Mucosa of rectum (tissue), 2 donors: ENCODE results near the gene ELOVL1.
"Not testable (repeated sequence)": the region's sequence is repeated elsewhere in the genome, so short reads cannot be mapped to it uniquely, and the experiment has no call there.

Source experiments
- H3K27ac ChIP-seq, 2 donors: one replicate each; pipeline ENCODE4 v1.7.0; 2013; ENCODE audit warnings: inconsistent platforms in 2 of 2, low read depth in 2 of 2, low read length in 2 of 2
- H3K27me3 ChIP-seq, 2 donors: one replicate each; pipeline ENCODE4 v1.7.0; 2013; ENCODE audit warnings: low read length in 2 of 2; ENCODE audit not compliant: control insufficient read depth in 2 of 2, insufficient read depth in 2 of 2
- H3K36me3 ChIP-seq, 2 donors: one replicate each; pipeline ENCODE4 v1.7.0; 2013; ENCODE audit warnings: low read length in 2 of 2; ENCODE audit not compliant: control insufficient read depth in 2 of 2, insufficient read depth in 2 of 2
- H3K4me1 ChIP-seq, 2 donors: one replicate each; pipeline ENCODE4 v1.7.0; 2013; ENCODE audit warnings: low read length in 2 of 2, mild to moderate bottlenecking in 1 of 2; ENCODE audit not compliant: control insufficient read depth in 2 of 2, insufficient read depth in 2 of 2
- H3K4me3 ChIP-seq, 2 donors: one replicate each; pipeline ENCODE4 v1.7.0; 2013; ENCODE audit warnings: low read length in 2 of 2
- H3K9ac ChIP-seq, 2 donors: one replicate each; pipeline ENCODE4 v1.7.0; 2013; ENCODE audit warnings: low read length in 2 of 2, low read depth in 1 of 2, mild to moderate bottlenecking in 1 of 2
- H3K9me3 ChIP-seq, 2 donors: one replicate each; pipeline ENCODE4 v1.7.0; 2013; ENCODE audit warnings: low read length in 2 of 2; ENCODE audit not compliant: control insufficient read depth in 2 of 2
- donor health status: healthy.
- donor health status: Normal muscosa, but diverticular disease.

Gene ELOVL1

DNA sequence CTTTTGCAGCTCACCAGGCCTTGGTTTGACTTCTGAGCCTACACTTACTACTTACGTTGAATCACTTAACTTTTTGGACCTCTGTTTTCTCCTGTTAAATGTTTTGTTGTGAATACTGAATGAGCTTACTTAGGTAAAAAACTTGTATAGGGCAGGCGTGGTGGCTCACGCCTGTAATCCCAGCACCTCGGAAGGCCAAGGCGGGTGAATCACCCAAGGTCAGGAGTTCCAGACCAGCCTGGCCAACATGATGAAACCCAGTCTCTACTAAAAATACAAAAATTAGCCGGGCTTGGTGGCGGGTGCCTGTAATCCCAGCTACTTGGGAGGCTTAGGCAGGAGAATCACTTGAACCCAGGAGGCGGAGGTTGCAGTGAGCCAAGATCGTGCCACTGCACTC is 32.6 kb upstream of the ELOVL1 start:
- H3K27ac ChIP-seq, H3K9ac ChIP-seq, H3K4me3 ChIP-seq, H3K4me1 ChIP-seq, H3K27me3 ChIP-seq, H3K9me3 ChIP-seq: not testable (repeated sequence)
- peaks cover 17 to 33% of the 10 kb centered on the region in 2 donors for H3K36me3 ChIP-seq

DNA sequence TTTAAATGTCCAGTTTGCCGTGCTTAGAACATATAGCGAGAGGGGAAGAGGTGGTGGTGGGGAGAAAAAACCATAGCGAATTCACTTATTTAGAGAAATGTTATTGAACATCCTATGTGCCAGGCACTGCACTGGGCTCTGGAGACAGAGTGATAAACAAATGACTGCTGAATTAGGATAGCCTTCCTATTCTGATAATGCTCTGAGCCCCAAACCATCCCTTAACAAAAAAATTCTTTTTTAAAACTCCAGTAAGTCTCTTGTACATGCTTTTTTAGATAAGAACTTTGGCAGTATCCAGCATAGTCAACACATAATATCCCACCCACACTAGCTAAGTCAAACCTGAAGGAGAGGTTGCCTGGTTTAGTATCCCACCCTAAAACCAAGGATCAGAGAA is 30.4 kb upstream of the ELOVL1 start:
- Histone ChIP-seq H3K9me3 (no peaks in the 10 kb centered on the region), H3K27ac (no peak overlapping the region), H3K9ac (no peak overlapping the region), H3K36me3 (peaks cover 2 to 18% of the 10 kb centered on the region in 2 donors), H3K4me3 (no peak overlapping the region), H3K27me3 (no peaks in the 10 kb centered on the region), H3K4me1 (peaks cover 0 to 10% of the 10 kb centered on the region in 2 donors)

DNA sequence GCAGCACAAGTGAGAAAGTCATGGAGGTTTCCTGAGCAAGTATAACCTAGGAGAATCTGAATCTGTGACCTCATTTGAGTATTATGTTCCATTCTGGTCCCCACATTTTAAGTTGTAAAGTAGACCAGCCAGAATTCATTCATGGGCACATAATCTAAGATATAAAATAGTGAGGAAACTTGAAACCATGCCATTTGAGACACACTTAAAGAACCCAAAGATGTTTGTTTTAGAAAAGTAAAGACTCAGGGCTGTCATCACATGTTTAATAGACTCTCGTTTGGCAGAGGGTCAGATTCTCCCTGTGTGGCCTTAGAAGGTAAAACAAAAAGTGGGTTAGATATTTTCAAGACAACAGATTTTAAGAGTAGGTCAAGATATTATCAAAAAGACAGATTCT is 28.2 kb upstream of the ELOVL1 start:
- H3K4me3 ChIP-seq: no peak overlapping the region
- H3K9me3 ChIP-seq: no peaks in the 10 kb centered on the region
- no peaks in the 10 kb centered on the region for H3K27me3 ChIP-seq
- peaks cover 0 to 16% of the 10 kb centered on the region in 2 donors for H3K36me3 ChIP-seq
- H3K4me1 ChIP-seq: peaks cover under 1 to 10% of the 10 kb centered on the region in 2 donors
- no peak overlapping the region for H3K9ac ChIP-seq
- no peak overlapping the region for H3K27ac ChIP-seq

DNA sequence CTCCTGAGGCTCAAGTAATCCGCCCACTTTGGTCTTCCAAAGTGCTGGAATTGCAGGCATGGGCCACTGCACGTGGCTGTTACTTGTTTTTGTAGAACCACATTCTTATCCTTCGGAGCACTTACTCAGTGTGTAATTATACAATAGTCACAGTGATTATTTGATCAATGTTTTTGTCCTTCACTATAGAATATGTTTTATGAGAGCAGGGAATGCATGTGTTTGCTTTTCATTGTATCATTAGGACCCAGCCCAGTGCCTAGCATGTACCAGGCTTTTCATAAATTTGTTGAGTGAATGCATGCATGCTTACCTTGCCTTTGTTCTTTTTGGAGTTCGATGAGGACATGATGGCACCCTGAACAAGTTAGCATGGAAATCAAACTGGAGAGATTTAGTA is 27.7 kb upstream of the ELOVL1 start:
- H3K27ac ChIP-seq: no peak overlapping the region
- H3K4me1 ChIP-seq: peaks cover 5 to 14% of the 10 kb centered on the region in 2 donors
- H3K36me3 ChIP-seq: peaks cover 0 to 16% of the 10 kb centered on the region in 2 donors
- H3K27me3 ChIP-seq: no peaks in the 10 kb centered on the region
- H3K9ac ChIP-seq: no peak overlapping the region
- no peaks in the 10 kb centered on the region for H3K9me3 ChIP-seq
- no peak overlapping the region for H3K4me3 ChIP-seq

DNA sequence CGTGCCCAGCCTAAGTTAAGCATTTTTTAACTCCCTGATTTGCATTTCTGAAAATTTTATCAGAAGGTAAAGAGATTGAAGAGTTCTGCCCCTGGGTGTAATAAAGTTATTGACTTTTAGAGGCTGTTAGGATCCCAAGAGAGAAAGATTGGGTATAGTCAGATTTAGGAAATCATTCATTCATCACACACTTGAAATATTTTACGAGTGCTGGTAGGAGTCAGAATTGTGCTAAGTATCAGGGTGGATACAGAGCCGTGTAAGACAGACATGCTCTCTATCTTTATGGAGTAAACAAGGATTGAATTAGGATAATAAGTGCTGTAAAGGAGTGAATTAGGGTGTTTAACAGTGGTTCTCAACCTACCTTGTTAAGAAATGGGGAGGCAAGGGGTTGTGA is 24.9 kb upstream of the ELOVL1 start:
- no peak overlapping the region for H3K27ac ChIP-seq
- peaks cover 0 to 19% of the 10 kb centered on the region in 2 donors for H3K36me3 ChIP-seq
- peaks cover 22 to 28% of the 10 kb centered on the region in 2 donors for H3K4me1 ChIP-seq
- H3K9me3 ChIP-seq: no peaks in the 10 kb centered on the region
- no peaks in the 10 kb centered on the region for H3K27me3 ChIP-seq
- no peak overlapping the region for H3K9ac ChIP-seq
- no peak overlapping the region for H3K4me3 ChIP-seq

DNA sequence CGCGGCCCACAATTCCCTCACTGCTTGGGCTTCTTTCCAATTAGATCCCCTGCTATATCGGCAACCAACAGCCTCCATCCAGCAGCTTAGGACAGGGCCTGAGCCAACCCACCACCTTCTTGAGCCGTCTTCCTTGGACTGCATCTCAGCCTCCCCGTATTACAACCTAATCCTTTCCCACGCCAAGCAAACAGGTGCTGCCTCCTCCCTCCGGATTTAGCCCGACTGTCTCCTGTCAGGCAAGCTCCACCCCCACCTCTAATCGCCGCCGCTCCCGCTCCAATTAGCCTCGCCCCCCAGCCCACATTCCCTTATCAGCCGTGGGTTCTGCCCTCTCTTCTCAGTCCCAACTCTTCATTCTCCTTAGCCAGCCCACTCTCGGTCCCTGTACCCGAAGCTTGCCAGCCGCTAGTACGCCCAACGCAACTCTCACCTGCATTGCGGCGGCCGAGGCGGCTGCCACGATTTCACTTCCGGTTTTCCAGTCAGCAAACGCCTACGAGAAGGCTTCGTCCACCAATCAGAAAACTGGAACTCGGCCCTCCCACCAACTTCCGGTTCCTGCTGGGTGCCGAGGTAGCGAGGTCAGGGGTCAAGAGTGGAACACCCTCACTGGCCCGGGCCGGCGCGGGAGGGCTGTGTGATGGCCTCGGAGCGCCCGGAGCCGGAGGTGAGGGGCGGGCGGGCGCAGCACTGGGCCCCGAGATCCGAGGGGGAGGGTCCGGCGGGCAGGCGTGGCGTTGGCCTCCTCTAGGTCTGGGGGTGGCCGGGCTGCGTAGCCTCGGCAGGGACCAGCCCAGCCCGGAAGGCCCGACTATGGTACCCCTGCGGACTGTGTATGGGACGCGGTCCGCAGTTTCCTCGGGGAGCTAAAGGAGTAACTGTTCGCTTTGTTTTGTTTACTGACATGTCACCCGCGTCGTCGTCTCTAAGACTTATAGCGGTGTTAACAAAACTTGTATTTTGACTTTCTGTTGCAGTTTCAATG is 21.8 kb upstream of the ELOVL1 start, which contains the start of the genes MED8 and SZT2:
MED8 (minus strand) TSS at position 475 of the 988 bp plus-strand sequence; CDS start at position 439, 36 bp downstream.
SZT2 (plus strand) TSS at position 574 of the 988 bp plus-strand sequence; CDS start at position 644, 70 bp downstream.
- Histone ChIP-seq H3K9ac (peak within 1 kb of the TSS; percentile 78 to 94), H3K9me3 (no peaks in the 10 kb centered on the region), H3K4me3 (peak within 1 kb of the TSS; percentile 72 to 87), H3K36me3 (peaks cover 28 to 34% of the 10 kb centered on the region in 2 donors), H3K27ac (peak within 1 kb of the TSS; percentile 79 to 90), H3K27me3 (no peaks in the 10 kb centered on the region), H3K4me1 (peaks cover 19 to 22% of the 10 kb centered on the region in 2 donors)

DNA sequence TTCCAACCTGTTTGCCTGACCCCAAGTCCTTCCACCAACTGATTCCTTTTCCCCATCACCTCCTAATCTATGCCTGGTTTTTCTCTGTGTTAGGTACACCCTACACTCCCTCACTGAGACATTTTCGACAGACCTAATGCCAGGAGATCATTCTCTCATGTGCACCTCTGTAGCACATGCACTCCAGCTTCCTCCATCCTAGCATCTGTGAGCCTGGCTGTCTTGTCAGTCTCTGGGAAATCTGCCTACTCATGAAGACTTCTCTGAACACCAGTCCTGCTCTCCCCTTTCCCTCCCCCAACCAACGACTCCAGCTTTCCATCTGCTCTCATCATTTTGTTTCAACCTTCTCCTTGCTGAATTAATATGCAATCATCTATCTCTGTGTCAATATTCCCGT is 20.8 kb upstream of the ELOVL1 start:
- Histone ChIP-seq H3K36me3 (peaks cover 38 to 44% of the 10 kb centered on the region in 2 donors), H3K4me3 (peak overlapping the region; percentile 72 to 87), H3K27me3 (no peaks in the 10 kb centered on the region), H3K27ac (no peak overlapping the region), H3K9me3 (no peaks in the 10 kb centered on the region), H3K9ac (peak overlapping the region; percentile 78 to 94), H3K4me1 (peaks cover 19 to 22% of the 10 kb centered on the region in 2 donors)

DNA sequence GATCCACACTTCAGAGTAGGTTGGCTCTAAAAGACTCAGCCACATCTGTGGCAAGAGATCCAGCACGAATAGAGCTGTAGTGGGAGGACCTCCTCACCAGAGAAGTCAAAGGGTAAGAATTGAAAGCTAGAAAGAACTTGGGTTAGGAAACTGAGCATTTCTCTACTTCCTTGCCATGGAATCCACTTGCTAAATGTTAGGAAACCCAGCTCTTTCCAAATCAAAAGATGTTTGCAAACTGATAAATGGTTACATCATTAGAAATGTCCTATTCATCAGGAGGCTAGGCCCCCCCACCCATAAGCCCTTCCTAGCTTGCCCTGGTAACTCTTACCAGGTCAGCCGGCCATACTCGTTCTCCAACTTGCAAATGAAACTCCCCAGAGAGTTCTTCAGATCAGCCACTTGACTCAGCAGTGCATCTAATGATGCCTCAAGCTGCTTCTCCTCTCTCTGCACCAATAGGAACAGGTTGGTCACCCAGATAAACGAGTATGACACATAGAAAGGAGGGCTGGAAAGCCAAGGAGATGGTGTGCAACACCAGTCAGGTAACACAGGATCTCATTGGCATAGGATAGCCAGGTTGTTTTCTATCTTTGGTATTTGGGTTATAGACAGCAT is 20.3 kb upstream of the ELOVL1 start:
- peak overlapping the region in 1 of 2 donors; percentile 87 for H3K4me3 ChIP-seq
- no peak overlapping the region for H3K9ac ChIP-seq
- H3K27ac ChIP-seq: no peak overlapping the region
- H3K9me3 ChIP-seq: no peaks in the 10 kb centered on the region
- no peaks in the 10 kb centered on the region for H3K27me3 ChIP-seq
- peaks cover 43 to 48% of the 10 kb centered on the region in 2 donors for H3K36me3 ChIP-seq
- peaks cover 19 to 22% of the 10 kb centered on the region in 2 donors for H3K4me1 ChIP-seq

DNA sequence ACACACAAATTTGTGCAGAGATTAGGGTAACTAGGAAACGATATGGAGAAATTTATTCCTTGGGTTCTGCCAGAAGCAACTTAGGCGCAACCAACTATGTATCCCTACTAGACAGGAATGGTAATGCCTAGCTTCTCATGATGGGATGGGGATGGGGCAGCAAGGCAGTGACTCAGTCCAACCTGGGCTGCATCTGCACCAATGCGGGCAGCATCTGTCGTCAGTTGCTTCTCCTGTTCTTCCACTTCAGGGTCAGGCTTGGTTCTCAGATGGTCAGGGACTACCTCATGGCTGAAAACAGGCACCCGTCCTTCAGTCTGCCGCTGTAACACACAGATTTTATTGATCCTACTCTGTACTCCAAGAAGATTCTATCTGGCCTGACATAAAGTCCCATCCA is 18.9 kb upstream of the ELOVL1 start:
- H3K36me3 ChIP-seq: peaks cover 57 to 62% of the 10 kb centered on the region in 2 donors

DNA sequence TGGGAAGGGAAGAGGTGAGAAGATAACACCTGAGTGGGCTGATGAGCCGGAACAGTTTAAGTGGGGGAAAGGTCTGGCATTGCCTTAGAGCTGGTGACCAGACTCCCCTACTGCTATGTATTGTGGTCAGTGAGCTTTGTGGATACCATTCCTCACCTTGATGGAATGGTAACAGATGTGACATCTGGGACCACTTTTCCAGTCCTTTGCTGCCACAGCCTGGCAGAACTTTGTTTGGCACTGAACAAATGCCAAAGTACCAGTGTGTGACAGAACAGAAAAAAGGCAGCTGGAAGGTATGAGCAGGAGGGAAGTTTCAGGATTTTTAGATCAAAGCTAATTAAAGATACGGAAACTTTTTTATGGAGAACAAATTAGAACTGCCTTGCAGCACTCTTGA is 15.6 kb upstream of the ELOVL1 start:
- Histone ChIP-seq H3K27ac (no peak overlapping the region), H3K9me3 (no peaks in the 10 kb centered on the region), H3K9ac (no peak overlapping the region), H3K4me3 (no peak overlapping the region), H3K27me3 (no peaks in the 10 kb centered on the region), H3K4me1 (peaks cover 4 to 7% of the 10 kb centered on the region in 2 donors), H3K36me3 (peaks cover 58 to 68% of the 10 kb centered on the region in 2 donors)

More for the DNA sequence above, 18.9 kb upstream of the ELOVL1 start:
- no peaks in the 10 kb centered on the region for H3K9me3 ChIP-seq
- no peaks in the 10 kb centered on the region for H3K27me3 ChIP-seq
- H3K27ac ChIP-seq: no peak overlapping the region
- H3K4me3 ChIP-seq: no peak overlapping the region
- H3K4me1 ChIP-seq: peaks cover 19 to 22% of the 10 kb centered on the region in 2 donors
- no peak overlapping the region for H3K9ac ChIP-seq
